K562 (cell line): ENCODE measurements around the gene KL. TPM values are rescaled to one million over a fixed set of nuclear protein-coding genes. Genes with fewer than 3 reads are reported as not detected.

Source experiments
- ATAC-seq: fragments of 200-7000 bp; cut with Tn5 transposase; 3 replicates; pipeline ENCODE4 v1.9.1; 2020; ENCODE audit warnings: moderate library complexity
- BruUV-seq: library from RNA; stranded (reverse); fragments of 400-500 nt; replicated peaks from 2 replicates; lab custom pipeline; 2021; lab: Mats Ljungman, UMichigan
- CTCF ChIA-PET: fragments of 300-600 bp; formaldehyde crosslinking; extraction: SDS; loops from one replicate; lab custom pipeline; 2021; ENCODE audit warnings: low intra/inter-chr PET ratio; lab: Yijun Ruan, JAX
- POLR2A ChIA-PET: fragments of 300-600, 350-650 bp; sonication (Branson Sonifier 250); formaldehyde crosslinking; extraction: SDS; loops from one replicate; lab custom pipeline; 2021; ENCODE audit warnings: antibody characterized with exemption, inconsistent platforms; lab: Yijun Ruan, JAX
- DNase-seq, 4 experiments: peaks; one replicate each; pipeline versions ENCODE4 v3.0.0 to v3.0.0-alpha.2; 2011 to 2018; ENCODE audit warnings: low spot score in 3 of 4, mixed read lengths in 3 of 4; ENCODE audit errors: extremely low read depth in 1 of 4
- FAIRE-seq: peaks from 2 replicates; lab custom pipeline; 2011; peaks lifted over from hg19 to GRCh38; lab: Jason Lieb, UNC
- H2AFZ ChIP-seq: 2 replicates; pipeline ENCODE4 v1.6.0; 2011; ENCODE audit warnings: low read depth, low read length, control low read depth, inconsistent platforms
- H3K27ac ChIP-seq: fragments of 200-600 bp; 3 replicates; pipeline ENCODE4 v1.8.0; 2011; ENCODE audit warnings: low read depth, mild to moderate bottlenecking, control low read depth, inconsistent platforms, low read length, moderate library complexity, mixed read lengths; ENCODE audit errors: extremely low read depth
- H3K27me3 ChIP-seq, 2 experiments: fragments of 300-600 bp in 1 of 2; 2 replicates in 1 of 2; 3 replicates in 1 of 2; pipeline versions ENCODE4 v1.6.0 to v1.8.0; 2011; ENCODE audit warnings: inconsistent platforms in 2 of 2, low read length in 2 of 2, mild to moderate bottlenecking in 1 of 2, mixed read lengths in 1 of 2, moderate library complexity in 1 of 2; ENCODE audit not compliant: control insufficient read depth in 2 of 2, insufficient read depth in 2 of 2
- H3K36me3 ChIP-seq: fragments of 300-600 bp; 3 replicates; pipeline ENCODE4 v1.8.0; 2011; ENCODE audit warnings: mild to moderate bottlenecking, low read length, inconsistent platforms; ENCODE audit not compliant: control insufficient read depth, insufficient read depth
- H3K4me1 ChIP-seq, 2 experiments: fragments of 200-600 bp in 1 of 2; replicated peaks in 1 of 2; 2 replicates in 1 of 2; 3 replicates in 1 of 2; pipeline versions ENCODE4 v1.5.1 to v1.8.0; 2011; ENCODE audit warnings: inconsistent platforms in 2 of 2, low read length in 2 of 2, mild to moderate bottlenecking in 1 of 2, mixed read lengths in 1 of 2, moderate library complexity in 1 of 2; ENCODE audit not compliant: control insufficient read depth in 2 of 2, insufficient read depth in 2 of 2
- H3K4me2 ChIP-seq: 2 replicates; pipeline ENCODE4 v1.6.1; 2011; ENCODE audit warnings: low read length, control low read depth, inconsistent platforms, mixed read lengths; ENCODE audit not compliant: insufficient read depth
- H3K4me3 ChIP-seq: fragments of 200-600 bp; sonication (generic), shearing (Covaris generic); 2 replicates; pipeline ENCODE4 v1.5.1; 2016; ENCODE audit warnings: control low read depth, inconsistent platforms
- H3K79me2 ChIP-seq: fragments of 200-600 bp; 3 replicates; pipeline ENCODE4 v1.8.0; 2011; ENCODE audit warnings: low read length, inconsistent platforms; ENCODE audit not compliant: control insufficient read depth, insufficient read depth
- H3K9ac ChIP-seq, 2 experiments: 2 replicates each; pipeline versions ENCODE4 v1.6.0 to v1.6.1; 2011; ENCODE audit warnings: low read depth in 2 of 2, low read length in 2 of 2, control low read depth in 1 of 2, inconsistent platforms in 1 of 2, mild to moderate bottlenecking in 1 of 2, mixed read lengths in 1 of 2; ENCODE audit not compliant: insufficient read depth in 1 of 2
- H3K9me1 ChIP-seq: one replicate; pipeline ENCODE4 v1.6.0; 2011; ENCODE audit warnings: inconsistent platforms, mild to moderate bottlenecking, low read length, moderate library complexity; ENCODE audit not compliant: control insufficient read depth, insufficient read depth
- H3K9me3 ChIP-seq: replicated peaks from 2 replicates; pipeline ENCODE4 v1.5.1; 2011; ENCODE audit warnings: low read depth, low read length, inconsistent platforms; ENCODE audit not compliant: control insufficient read depth, insufficient read depth
- H4K20me1 ChIP-seq: replicated peaks from 2 replicates; pipeline ENCODE4 v1.6.1; 2011; ENCODE audit warnings: low read length, inconsistent platforms, mixed read lengths; ENCODE audit not compliant: control insufficient read depth, insufficient read depth
- ARID3A ChIP-seq: IDR thresholded peaks from 2 replicates; pipeline ENCODE4 v1.6.1; 2012; ENCODE audit warnings: low read depth, low read length, improper control_type of control experiment, borderline replicate concordance
- FOXP4 ChIP-seq: sonication (generic); formaldehyde crosslinking; IDR thresholded peaks from 2 replicates; pipeline ENCODE4 v1.8.0; 2022; ENCODE audit warnings: mild to moderate bottlenecking, missing genetic modification reagents, borderline replicate concordance
- HMG20A ChIP-seq: fragments of 450-650 bp; formaldehyde crosslinking; conservative IDR thresholded peaks from 2 replicates; pipeline ENCODE4 v1.4.0; 2020; ENCODE audit warnings: mild to moderate bottlenecking, mixed read lengths
- MTA3 ChIP-seq: fragments of 450-650 bp; formaldehyde crosslinking; IDR thresholded peaks from 2 replicates; pipeline ENCODE4 v1.6.1; 2017; ENCODE audit warnings: mild to moderate bottlenecking, borderline replicate concordance
- PML ChIP-seq: IDR thresholded peaks from 2 replicates; pipeline ENCODE4 v1.6.1; 2012; ENCODE audit warnings: low read length, inconsistent platforms
- POLR2H ChIP-seq: IDR thresholded peaks from 2 replicates; pipeline ENCODE4 v1.6.1; 2016; ENCODE audit warnings: missing genetic modification characterization, low read depth, mild to moderate bottlenecking, control low read depth, missing compliant biosample characterization, moderate library complexity
- PRMT5 ChIP-seq: sonication (generic); formaldehyde crosslinking; IDR thresholded peaks from 2 replicates; pipeline ENCODE4 v1.5.0; 2020; ENCODE audit warnings: missing genetic modification reagents
- SIN3B ChIP-seq: fragments of 450-650 bp; IDR thresholded peaks from 2 replicates; pipeline ENCODE4 v1.6.1; 2017; ENCODE audit warnings: low read depth, mild to moderate bottlenecking, moderate library complexity
- SMAD1 ChIP-seq: fragments of 150-350 bp; IDR thresholded peaks from 2 replicates; pipeline ENCODE4 v1.6.1; 2014; ENCODE audit warnings: low read length, low read depth; ENCODE audit not compliant: partially characterized antibody
- SMC3 ChIP-seq: conservative IDR thresholded peaks from 2 replicates; pipeline ENCODE4 v1.6.1; 2011; ENCODE audit warnings: low read depth, low read length, improper control_type of control experiment; ENCODE audit not compliant: insufficient read depth
- ZNF165 ChIP-seq: fragments of 250-450 bp; sonication (Bioruptor Pico); IDR thresholded peaks from 2 replicates; pipeline ENCODE4 v1.4.0; 2020; ENCODE audit warnings: borderline replicate concordance
- ZNF347 ChIP-seq: fragments of 450-650 bp; formaldehyde crosslinking; IDR thresholded peaks from 2 replicates; pipeline ENCODE4 v1.4.0; 2020; ENCODE audit warnings: low read depth, mild to moderate bottlenecking, moderate library complexity
- ZNF586 ChIP-seq: fragments of 450-650 bp; formaldehyde crosslinking; conservative IDR thresholded peaks from 2 replicates; pipeline ENCODE4 v1.4.0; 2020; ENCODE audit warnings: mild to moderate bottlenecking, moderate library complexity
- WGBS: fragments of 100-300 bp; shearing (Covaris generic); methylation state at CpG from one replicate; pipeline ENCODE4 v1.1.6; 2016; ENCODE audit warnings: low coverage, mixed read lengths; ENCODE audit not compliant: insufficient coverage; ENCODE audit errors: missing lambda C conversion rate; 5-methylcytosine and 5-hydroxymethylcytosine counted together
- in situ Hi-C: fragments of 300-500 bp; cut with MboI; formaldehyde crosslinking; loops from 4 replicates; pipeline ENCODE4 v1.15.0; 2018; ENCODE audit warnings: inconsistent platforms, mixed read lengths
- intact Hi-C: fragments of 100-400 bp; cut with micrococcal nuclease; formaldehyde crosslinking; loops from 2 replicates; pipeline ENCODE4 v1.14.2; 2022
- polyA plus RNA-seq, 8 experiments: library from polyadenylated mRNA; depleted of rRNA in 4 of 8; stranded (reverse) in 5 of 8; unstranded in 3 of 8; fragments of >200 nt; fragmentation: Nextera tagmentation in 2 of 8; fragmentation: Illumina TruSeq in 1 of 8; extraction: Ambion mirVana in 2 of 8; extraction: Trizol in 1 of 8; gene quantifications; 2 replicates each; pipeline versions ENCODE4 v1.2.1 to v1.2.3, GENCODE V29; 2011 to 2014; ENCODE audit warnings: inconsistent platforms in 1 of 8, missing spikeins in 1 of 8
- total RNA-seq, 7 experiments: library from RNA; depleted of rRNA in 6 of 7; stranded (reverse); fragments of >200 nt in 6 of 7; fragmentation: Illumina TruSeq in 2 of 7; extraction: Trizol in 2 of 7; gene quantifications; 2 replicates each; pipeline versions ENCODE4 v1.2.1 to v1.2.3, GENCODE V29; 2011 to 2021; ENCODE audit warnings: low replicate concordance in 1 of 7
- TF ChIP-seq, protein P1 (sequence below): fragments of 450-650 bp; IDR thresholded peaks from 2 replicates; pipeline ENCODE4 v1.6.1; 2017; ENCODE audit warnings: mild to moderate bottlenecking, moderate library complexity
- TF ChIP-seq, protein P2 (sequence below): fragments of 250-450 bp; sonication (Bioruptor Pico); IDR thresholded peaks from 2 replicates; pipeline ENCODE4 v1.5.1; 2021; ENCODE audit warnings: mild to moderate bottlenecking

The KL gene
- total and polyA plus RNA-seq, 9 of the 15 experiments (the other 6 are each of a cell fraction or from before 2014, with no cell fraction given) = not detected

GRCh38 chr13:33089311-33089710, 73.1 kb downstream of the KL start (continued):
- TF ChIP-seq, protein P1, sequence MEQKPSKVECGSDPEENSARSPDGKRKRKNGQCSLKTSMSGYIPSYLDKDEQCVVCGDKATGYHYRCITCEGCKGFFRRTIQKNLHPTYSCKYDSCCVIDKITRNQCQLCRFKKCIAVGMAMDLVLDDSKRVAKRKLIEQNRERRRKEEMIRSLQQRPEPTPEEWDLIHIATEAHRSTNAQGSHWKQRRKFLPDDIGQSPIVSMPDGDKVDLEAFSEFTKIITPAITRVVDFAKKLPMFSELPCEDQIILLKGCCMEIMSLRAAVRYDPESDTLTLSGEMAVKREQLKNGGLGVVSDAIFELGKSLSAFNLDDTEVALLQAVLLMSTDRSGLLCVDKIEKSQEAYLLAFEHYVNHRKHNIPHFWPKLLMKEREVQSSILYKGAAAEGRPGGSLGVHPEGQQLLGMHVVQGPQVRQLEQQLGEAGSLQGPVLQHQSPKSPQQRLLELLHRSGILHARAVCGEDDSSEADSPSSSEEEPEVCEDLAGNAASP = no peak
- TF ChIP-seq ZNF347 (no peak), PML (no peak), POLR2H (tag) (no peak), ZNF586 (no peak), SIN3B (no peak)

- Histone ChIP-seq H3K4me3 (no peak overlapping the region), H3K9ac (no peak overlapping the region), H3K4me1 (no peaks in the 10 kb centered on the region), H3K9me1 (no peaks in the 10 kb centered on the region), H3K4me2 (no peak overlapping the region), H3K27me3 (peaks cover 0 to 5% of the 10 kb centered on the region in 2 experiments; a peak in 1 of 5 replicates), H3K27ac (no peak overlapping the region), H3K36me3 (no peaks in the 10 kb centered on the region), H3K9me3 (no peaks in the 10 kb centered on the region), H4K20me1 (no peaks in the 10 kb centered on the region), H3K79me2 (no peaks in the 10 kb centered on the region), H2AFZ (no peak overlapping the region)
- in situ Hi-C loops = no loop called here
- ATAC-seq (no peak), DNase-seq (no peak), FAIRE-seq (no peak)
- POLR2A ChIA-PET = no interaction called here
- BruUV-seq = no TSS peak
- intact Hi-C loops = no loop called here
- CTCF ChIA-PET = no interaction called here
- 0% methylated on average over 4 of the region's 4 CpGs for WGBS
- TF ChIP-seq, protein P2, sequence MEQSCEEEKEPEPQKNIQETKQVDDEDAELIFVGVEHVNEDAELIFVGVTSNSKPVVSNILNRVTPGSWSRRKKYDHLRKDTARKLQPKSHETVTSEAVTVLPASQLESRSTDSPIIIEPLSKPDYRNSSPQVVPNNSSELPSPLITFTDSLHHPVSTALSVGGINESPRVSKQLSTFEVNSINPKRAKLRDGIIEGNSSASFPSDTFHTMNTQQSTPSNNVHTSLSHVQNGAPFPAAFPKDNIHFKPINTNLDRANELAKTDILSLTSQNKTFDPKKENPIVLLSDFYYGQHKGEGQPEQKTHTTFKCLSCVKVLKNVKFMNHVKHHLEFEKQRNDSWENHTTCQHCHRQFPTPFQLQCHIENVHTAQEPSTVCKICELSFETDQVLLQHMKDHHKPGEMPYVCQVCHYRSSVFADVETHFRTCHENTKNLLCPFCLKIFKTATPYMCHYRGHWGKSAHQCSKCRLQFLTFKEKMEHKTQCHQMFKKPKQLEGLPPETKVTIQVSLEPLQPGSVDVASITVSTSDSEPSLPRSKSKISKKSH (CRISPR knock-in tag) = no peak
- TF ChIP-seq ZNF165 (CRISPR knock-in tag) (no peak), FOXP4 (CRISPR knock-in tag) (no peak), SMAD1 (no peak), SMC3 (no peak), PRMT5 (CRISPR knock-in tag) (no peak), ARID3A (no peak), HMG20A (no peak), MTA3 (no peak)
Observed at GRCh38 chr13:33090755-33091414, 74.7 kb downstream of the KL start.
